CD4-positive, alpha-beta T cell treated with Interleukin-17A for 4 hours (primary cell): ENCODE data around the gene ANO3.

Experiments
- DNase-seq: peaks from one replicate; pipeline ENCODE4 v3.0.0-alpha.2; 2020; ENCODE audit warnings: mixed read lengths

The ANO3 gene

GRCh38 chr11:26510164-26510563 is 178.2 kb downstream of the ANO3 start:
- DNase-seq = no peak

DNA sequence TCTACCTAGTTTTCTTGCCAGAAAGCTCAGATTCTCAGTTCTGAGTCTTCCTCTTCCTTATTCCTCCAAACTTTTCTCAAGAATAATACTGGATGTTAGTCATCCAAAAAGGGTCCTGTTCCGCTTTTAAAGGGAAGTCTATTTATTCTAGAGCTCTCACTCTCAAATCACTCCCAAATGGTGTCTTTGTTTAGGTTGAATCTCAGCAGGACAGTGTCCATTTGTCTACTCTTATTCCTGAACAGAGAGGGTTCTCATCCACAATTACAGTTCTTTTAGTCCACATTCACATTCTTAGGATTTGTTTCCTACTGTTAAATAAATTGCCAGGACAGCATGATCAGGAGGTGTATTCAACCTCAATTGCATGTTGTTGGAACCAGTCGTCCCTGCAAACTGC is 178.8 kb downstream of the ANO3 start:
- DNase-seq = no peak

DNA sequence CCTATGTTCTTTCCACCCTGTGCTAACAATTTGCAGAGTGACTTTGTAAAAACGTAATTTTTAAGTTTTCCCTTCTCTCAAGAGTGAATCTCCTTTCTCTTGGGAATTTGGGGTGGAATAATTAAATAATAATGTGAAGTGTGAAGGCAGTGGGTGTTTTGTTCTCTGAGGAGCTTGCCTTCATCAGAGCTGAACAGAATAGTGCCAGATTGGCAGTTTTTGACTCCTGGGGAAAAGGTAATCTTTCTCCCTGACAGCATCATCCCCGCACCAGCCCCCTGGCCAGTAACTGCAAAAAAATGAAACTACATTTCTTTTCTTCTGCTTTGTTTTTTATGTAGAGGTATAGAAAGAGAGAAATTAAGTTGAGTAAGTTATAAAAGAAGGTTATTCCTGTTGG is 180.3 kb downstream of the ANO3 start:
- no peak for DNase-seq

DNA sequence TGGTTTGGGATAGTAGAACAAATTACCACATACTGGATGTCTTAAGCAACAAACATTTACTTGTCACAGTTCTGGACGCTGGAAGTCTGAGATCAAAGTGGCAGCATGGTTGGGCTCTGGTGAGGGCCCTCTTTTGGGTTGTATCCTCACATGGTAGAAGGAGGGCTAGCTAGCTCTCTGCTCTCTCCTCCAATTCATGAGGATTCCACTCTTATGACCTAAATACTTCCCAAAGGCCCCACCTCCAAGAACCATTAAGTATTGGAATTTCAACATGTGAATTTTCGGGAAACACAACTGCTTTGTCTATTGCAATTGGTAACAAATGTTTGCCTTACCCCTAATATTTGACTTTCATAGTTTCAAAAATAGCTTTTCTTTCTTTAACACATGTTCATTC is 187.5 kb downstream of the ANO3 start:
- no peak for DNase-seq

- DNase-seq = no peak
Observed at GRCh38 chr11:26522912-26523610, 191.1 kb downstream of the ANO3 start.

GRCh38 chr11:26527685-26528084 is 195.8 kb downstream of the ANO3 start:
- no peak for DNase-seq

DNA sequence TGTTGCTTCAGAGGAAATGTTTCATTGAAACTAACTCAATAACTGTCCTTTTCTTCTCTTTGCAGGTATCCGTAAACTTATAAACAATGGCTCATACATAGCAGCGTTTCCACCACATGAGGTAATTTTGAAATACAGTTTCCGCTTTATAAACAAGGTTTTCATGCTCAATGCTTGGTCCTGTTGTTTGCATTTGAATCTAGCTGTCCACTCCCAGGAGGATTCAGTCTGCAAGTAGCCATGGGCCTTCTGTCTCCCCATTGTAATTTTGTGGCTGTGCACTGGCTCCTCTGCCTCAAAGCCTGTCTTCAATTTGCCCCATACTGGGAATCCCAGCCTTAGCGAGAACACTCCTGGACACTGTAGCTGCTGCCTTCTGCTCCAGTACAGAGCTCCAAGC is 205.4 kb downstream of the ANO3 start:
- no peak for DNase-seq

DNA sequence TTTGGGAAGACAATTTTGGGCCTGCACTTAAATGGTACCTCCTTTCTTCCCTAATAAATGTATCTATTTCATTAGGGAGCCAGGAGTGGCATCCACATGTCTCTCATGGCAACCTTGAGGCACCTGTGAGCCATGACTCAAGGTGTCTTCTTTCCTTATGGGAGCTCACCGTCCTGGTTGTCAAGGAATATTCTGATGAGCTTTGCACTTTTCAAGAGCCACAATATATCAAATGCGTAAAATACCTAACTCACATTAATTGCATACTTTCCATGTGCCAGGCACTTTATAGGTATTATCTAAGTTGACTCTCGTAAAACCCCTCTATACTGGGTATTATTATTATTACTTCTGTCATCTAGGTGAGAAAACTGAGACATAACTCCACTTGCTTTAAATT is 207.6 kb downstream of the ANO3 start:
- no peak for DNase-seq

DNA sequence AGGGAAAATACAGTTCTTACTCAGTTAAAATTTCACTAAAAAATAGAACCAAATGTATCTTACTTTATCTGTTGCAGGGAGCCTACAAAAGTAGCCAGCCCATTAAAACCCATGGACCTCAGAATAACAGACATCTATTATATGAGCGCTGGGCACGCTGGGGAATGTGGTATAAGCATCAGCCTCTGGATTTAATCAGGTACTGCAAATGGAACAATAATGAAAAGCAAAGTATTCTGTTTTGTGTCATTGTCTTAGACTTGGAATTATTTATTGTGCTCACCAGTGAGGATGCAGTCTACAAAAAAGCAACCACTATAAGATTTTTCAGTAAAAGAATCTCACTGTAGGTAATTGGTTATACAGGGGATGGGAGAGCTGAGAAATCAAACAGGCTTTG is 209.9 kb downstream of the ANO3 start:
- DNase-seq = no peak

- no peak for DNase-seq
Observed at GRCh38 chr11:26549176-26549575, 217.2 kb downstream of the ANO3 start.

GRCh38 chr11:26550022-26550421 is 218.1 kb downstream of the ANO3 start:
- DNase-seq = no peak

DNA sequence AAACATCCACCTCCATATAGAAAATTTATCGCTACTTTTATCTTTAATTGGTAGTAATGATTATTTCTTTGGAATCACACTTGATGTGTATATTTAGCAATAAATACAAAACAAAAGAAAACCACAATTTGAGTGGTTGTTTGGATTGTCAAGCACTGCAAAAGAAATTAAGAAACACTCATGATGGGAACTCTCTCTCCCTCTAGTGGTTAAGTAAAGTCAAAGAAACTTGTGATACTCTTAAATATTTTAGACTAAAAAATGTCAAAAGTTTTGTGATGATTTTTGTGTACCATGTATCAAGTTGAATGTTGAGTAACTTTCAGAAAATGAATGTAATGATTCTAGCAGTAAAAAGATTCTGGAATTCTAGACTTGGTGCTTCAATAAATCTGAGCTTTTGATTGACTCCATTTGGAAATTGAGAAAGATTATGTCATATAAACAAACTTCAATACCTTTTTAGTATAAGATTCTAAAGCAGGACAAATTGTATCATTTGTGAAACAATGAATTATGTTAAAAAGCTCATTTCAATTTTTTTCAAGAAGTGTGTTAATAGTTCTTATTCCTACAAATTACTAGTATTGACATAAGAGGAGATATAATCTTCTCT is 219.4 kb downstream of the ANO3 start:
- DNase-seq = no peak

GRCh38 chr11:26553182-26553581 is 221.3 kb downstream of the ANO3 start:
- no peak for DNase-seq

GRCh38 chr11:26554455-26554854 is 222.5 kb downstream of the ANO3 start:
- DNase-seq = no peak

DNA sequence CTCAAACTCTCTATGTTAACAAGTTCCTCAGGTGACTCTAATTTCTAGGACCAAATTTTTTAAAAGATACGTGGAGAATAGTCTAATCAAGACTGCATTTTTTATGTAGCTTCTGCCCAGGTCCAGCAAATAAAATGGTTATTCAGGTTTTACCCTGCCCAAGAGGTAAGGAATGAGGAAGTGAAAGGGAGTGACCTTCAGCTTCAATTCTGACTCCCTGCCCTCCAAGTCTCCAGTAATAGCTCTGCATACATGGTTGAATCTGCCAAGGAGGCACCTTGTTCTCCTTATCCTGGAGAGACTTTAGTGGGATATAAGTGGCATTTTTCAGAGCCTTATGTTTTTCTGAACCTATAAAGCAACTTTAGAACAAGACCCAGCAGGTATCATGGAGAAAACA is 224.7 kb downstream of the ANO3 start:
- DNase-seq = no peak

GRCh38 chr11:26557666-26558065 is 225.7 kb downstream of the ANO3 start:
- DNase-seq = no peak

- DNase-seq = no peak
Observed at GRCh38 chr11:26558190-26558589, 226.3 kb downstream of the ANO3 start.

GRCh38 chr11:26569646-26570045 is 237.7 kb downstream of the ANO3 start:
- DNase-seq = no peak

DNA sequence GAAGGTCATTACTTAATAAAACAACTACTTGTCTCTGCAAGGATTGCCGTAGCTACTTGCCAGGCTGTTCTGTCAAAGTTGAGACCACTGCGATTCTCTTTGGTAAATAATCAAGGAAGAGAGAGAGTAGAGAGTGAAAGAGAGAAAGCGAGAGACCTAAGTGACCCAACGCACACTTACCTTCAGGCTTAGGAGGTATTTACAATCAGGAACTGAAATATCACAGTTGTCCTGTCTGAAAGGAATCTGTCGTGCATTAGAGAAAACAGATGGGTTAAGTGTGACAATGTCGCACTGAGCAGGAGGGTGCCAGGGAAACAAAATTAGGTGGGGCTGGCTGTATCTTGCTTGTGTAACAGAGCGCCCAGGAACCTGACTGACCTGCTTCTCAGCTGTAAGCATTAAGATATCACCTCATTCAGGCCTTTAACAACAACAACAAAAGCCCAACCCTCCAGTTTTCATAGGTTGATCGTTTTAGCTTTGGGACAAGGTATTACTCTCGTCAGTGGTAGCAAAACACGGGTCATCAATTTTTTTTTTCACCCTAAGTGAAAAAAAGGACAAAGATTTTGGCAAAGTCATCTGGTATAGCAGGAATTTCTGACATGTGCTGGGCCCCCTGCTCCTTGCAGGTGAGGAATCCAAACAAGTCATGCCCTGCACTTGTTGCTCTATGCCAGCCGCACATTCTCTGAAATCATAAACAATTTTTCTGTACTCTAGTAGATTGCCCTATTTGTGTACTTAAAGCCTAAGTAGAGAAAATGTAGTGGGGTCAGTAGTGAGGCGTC is 240.1 kb downstream of the ANO3 start, which contains the start of gene MUC15:
Gene MUC15 (minus strand): TSS at position 403 of the 794 bp plus-strand sequence. CDS start 5,169 bp downstream, outside the sequence.
- DNase-seq = no peak

DNA sequence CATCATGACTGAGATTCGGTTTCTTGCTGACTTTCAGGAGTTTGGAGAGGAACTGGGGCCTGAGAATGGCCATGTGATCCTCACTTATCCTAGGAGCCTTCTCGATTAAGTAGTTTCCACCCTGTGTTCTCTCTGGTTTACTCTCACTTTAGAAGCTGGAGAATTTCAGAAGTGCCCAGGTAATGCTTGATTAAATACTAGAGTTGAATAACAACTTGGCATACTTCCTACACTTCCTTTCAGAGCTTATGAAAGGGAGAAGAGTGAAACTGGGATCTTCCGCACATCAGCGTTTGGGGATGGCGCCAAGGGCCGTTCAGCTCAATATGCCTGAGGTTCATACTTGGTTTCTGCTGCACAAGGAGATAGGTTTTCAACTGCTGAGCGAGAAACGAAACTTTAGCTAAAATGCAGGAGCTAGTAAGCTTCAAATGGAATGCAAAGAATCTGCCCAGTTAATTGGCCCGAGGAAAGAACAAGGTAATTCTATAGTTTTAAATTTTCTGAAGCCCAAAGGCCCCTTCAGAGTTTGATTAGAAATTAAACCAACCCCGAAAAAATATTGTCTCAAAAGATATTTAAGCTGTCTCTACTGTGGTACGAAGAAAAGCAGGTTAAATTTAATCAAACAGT is 241.0 kb downstream of the ANO3 start:
- no peak for DNase-seq

GRCh38 chr11:26573896-26574295 is 242.0 kb downstream of the ANO3 start:
- no peak for DNase-seq

- DNase-seq = no peak
Observed at GRCh38 chr11:26575946-26576345, 244.0 kb downstream of the ANO3 start.

GRCh38 chr11:26578998-26579661 is 247.2 kb downstream of the ANO3 start:
- no peak for DNase-seq
